GM19395 (cell line): ENCODE measurements around the gene MMP21.

Experiments
- ATAC-seq: cut with Tn5 transposase; IDR thresholded peaks from one replicate; pipeline ENCODE4 v1.9.1; 2021; ENCODE audit warnings: mild to moderate bottlenecking, moderate library complexity; ENCODE audit not compliant: unreplicated experiment

The MMP21 gene

DNA sequence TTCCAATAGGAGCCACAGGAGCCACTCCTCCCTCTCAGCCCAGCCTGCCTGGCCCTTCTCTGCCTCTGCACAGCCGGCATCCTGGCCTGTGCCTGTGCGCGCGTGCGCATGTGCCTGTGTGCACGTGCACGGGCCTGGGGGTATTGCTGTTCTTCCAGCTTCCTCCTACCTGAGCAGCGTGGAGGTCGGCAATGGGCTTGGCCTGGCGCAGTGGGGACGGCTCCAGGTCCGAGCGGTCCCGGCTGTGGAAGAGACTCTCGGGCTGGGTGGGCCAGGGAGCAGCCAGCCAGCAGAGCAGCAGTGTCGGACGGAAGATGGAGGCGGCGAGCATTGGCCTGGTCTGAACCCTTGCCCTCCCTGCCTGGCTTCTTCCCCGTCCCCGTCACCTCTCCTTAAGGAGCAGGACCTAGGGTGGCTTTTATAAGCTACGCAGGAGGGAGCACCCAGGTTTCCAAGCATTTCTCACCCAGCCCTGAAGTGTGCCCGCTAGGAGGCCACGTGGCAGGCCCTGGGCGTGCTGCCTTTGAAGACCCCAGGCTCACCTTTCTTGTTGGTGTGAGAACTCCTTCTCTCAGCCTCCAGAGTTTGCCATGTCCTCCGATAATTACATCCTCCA, at the start of gene MMP21:
MMP21 (minus strand) TSS at position 331 of the 616 bp plus-strand sequence; CDS start at position 331, 0 bp downstream.
- no peak for ATAC-seq

- ATAC-seq: no peak
Measured at GRCh38 chr10:125824736-125825135, 49.1 kb upstream of the MMP21 start.

DNA sequence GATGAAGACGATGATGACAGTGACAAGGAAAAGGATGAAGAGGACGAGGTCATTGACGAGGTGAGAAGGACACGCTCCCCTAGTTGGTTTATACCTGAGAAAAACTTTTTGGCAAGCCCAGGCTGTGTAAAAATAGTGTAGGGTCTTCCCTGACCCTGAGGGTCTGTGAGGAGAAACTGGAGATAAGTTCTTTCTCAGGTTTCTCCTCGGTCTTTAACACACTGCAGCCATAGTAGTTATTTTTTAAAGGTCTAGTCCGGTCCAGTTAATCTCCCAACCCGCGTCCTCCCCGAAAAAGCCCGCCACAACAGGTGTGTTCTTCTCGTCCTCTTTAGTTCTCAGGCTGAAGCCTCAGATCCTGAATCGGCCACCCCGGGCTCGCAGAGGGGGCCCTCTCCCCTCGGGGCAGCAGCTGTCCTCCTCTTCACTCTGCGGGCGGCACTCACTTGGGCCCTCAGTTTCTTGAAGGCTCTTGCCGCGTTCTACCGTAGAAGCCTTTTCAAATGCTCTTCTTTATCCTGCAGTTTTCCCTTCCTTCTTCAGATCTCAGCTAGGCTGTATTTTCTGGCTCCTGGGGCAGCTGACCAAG, 48.1 kb upstream of the MMP21 start:
- no peak for ATAC-seq

- ATAC-seq: peak; percentile 83
Measured at GRCh38 chr10:125822878-125823662, 47.4 kb upstream of the MMP21 start, which contains the start of the genes BCCIP and UROS. TSS of gene BCCIP (plus strand) at chr10:125823546. CDS start at chr10:125823558, 12 bp downstream. TSS of gene UROS (minus strand) at chr10:125823258. CDS start at chr10:125816499, 6,759 bp downstream.

- peak; percentile 59 for ATAC-seq
Measured at GRCh38 chr10:125820701-125821100, 45.1 kb upstream of the MMP21 start.

DNA sequence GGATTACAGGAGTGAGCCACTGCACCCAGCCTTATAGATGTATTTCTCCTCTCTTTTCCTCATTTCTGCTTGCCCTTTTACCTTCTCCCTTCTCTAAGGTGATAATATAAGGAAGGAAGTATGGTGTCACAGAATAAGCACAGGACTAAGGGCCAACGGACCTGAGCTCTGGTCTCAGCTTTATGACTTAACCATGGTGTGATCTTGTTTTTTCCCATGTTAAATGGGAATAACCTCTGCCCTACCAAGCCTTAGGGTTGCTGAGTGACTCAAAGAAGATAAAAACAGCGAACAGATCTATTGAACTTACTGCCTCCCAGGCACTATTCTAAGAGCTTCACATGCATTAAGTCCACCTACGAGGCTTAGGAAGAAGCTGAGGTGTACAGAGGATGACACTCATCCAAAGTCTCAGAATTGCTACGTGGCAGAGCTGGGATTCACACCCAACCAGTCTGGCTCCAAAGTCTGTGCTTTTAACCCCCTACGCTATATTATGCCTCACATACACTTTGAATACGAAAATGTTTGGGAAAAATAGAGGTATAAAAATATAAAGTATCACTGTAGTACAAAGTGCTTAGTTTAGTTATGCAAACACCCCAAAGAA, 41.8 kb upstream of the MMP21 start:
- ATAC-seq: no peak

DNA sequence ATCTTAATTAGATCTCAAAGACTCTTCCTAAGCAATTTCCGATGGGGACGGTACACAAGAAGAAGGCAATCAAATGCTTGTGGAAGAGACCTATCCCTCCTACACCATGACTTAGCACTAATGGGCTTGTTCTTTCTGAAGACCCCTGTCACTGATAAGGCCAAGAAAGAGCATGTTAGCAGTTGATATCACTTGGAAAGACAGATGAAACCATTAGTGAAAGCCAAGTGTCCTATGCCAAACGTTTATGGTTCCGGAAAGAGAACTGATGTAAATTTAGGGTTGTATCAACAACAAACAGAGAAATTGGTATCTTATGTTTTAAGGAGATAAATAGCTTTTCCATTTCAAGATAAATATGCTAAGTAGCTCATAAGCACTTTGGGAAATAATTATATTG, 40.9 kb upstream of the MMP21 start:
- no peak for ATAC-seq

DNA sequence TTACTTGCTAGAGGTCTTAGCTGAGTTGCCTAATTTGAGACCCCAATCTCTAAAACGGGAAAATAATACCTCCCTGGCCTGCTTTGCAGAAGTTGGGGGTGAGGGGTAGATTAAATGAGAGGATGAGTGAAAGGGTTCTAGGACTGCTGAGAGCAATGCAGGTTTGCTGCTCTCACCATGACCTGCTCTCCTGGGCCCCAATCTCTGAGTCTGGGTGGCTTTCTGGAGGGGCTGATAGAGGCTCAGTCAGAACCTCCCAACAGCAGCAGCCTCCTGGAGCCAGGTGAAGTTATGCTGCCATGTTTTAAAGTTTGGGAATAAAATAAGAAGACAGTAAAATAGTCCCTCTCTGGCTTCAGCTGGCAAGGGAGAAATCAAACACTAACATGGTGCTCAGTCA, 40.1 kb upstream of the MMP21 start:
- ATAC-seq: no peak

DNA sequence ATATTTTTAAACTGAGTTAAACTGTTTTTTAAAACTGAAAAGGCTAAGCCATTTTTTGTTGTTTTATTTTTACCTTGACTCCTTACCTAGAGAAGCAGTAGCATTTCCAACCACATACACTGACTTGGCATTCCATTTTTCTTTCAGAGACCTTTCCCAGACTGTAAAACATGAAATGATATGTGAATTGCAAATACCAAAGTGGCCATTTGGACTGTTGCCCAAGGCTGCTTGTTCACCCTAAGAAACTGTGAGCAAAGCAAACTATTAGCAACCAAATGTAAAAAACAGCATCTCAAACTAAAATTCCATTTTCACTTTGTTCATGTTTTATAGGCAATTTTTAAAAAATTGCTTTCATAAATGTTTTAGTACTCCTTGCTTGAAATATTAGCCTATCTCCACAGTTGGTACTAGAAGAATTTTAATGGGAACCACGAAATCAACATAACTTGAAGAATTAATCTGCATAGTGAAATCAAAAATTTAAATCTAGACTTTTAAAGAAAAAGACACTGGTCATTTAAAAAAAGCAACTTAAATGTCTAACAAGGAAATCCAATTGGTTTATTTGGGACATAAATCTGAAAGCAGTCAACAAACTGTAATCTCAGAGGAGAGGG, 36.6 kb upstream of the MMP21 start:
- no peak for ATAC-seq

GRCh38 chr10:125811251-125811650, 35.6 kb upstream of the MMP21 start:
- ATAC-seq: no peak

- no peak for ATAC-seq
Measured at GRCh38 chr10:125808047-125808446, 32.4 kb upstream of the MMP21 start.

GRCh38 chr10:125802739-125803138, 27.1 kb upstream of the MMP21 start:
- ATAC-seq: no peak

DNA sequence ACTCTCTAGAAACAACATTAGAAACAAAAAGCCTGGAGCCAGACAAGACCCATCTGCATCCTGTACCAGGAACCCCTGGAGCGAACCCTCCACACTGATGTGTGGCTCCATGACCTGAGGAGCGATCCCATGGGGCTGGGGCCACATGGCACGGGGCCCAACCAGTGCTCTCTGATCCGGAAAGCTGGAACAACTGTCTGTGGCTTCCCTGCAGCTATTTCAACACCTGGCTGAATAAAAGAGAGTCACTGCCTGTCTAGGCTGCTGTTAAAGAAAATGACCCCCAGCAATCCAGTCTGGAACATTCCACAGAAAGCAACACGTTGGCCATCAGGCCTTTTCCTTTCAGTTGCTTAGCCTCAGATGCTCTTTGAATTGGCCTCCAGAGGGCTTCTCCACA, 26.5 kb upstream of the MMP21 start:
- ATAC-seq: no peak

DNA sequence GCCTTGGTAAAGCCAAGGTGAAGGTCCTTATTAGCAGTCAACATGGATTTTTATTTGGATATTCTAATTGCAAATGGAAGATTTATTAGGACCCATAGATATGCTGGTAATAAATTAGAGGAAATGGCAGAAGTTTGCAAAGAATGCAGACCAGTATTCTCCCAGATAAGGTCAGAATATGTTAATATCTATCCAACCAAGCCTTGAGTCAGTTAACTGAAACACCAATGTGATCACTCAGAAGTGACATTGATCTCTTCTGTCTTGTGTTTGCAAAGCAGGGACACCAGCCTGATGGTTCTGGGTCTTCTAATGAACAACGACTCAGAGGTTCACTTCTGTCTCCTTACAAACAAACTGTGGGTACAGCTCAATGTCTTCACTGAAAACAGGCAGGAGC, 26.0 kb upstream of the MMP21 start:
- no peak for ATAC-seq

GRCh38 chr10:125799451-125800182, 24.0 kb upstream of the MMP21 start:
- ATAC-seq: no peak

DNA sequence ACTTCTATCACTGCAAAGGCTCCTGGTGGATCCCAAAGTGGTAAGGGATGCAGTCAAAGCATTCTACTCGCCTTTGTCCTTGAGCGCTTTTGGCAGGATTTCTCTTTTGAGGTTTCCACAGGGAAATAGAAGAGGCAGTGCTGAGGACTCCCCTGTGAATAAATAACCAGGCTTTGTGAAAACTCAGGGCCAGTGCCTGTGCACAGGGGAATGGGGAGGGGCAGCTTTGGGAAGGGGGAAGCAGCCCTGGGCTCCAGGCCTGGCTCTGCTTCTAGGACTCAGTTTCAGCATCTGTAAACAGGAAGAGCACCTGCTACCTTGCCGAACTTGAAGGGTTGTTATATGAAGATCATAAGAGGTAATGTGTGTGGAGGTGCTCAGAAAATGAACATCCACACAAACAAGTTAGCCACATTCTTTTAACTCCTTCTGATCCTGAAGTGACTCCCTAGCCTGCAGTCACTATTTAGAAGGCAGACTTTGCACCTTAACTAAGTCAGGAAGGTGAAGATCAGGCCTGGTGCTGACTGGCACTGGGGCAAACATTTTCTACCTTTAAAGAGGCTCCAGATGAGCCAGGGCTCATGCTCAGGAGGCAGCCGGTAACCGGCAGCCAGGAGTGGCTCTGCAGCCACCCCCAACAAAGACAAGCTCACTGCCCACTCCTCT, 22.5 kb upstream of the MMP21 start:
- ATAC-seq: no peak

DNA sequence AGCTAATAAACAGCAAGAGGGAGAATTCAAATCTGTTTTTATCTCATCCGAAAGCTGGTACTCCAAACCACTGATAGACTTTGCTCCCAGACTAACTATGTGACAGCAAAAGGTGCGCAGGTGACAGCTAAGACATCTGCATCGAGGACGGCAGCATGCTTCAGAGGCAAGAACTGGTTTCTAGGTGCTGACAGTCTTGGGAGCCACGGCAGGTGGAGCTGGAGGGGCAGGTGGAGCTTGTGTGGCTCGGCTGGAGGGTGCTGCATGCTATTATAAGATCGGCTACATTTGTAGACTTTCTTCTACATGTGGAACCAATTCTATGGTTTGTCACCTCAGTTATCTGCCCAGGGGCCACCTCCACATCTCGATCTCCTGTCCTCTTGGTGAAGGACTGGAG, 21.8 kb upstream of the MMP21 start:
- ATAC-seq: no peak

GRCh38 chr10:125795637-125796190, 20.1 kb upstream of the MMP21 start:
- ATAC-seq: no peak

DNA sequence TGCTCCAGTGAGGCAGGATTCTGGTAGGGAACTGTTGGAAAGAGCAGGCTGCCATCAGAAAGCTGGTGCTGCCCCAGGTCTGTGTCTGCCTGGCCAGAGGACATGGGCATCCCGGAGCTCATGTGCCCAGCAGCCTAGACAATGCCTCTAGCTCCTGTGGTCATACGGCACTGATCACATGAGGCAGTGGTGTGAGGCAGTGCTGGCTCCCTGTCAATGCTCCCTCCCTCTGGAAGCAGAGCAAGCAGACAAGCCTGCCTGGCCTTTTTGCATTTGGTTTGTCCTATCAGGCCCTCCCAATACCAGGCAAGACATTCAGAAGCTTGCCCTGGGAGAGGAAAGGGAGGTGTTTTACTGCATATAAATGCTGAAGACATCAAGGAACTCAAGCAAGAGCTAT, 19.5 kb upstream of the MMP21 start:
- ATAC-seq: no peak
